Astrocyte (in vitro differentiated cells and primary cell): ENCODE data around the gene HEXIM2.

Source experiments
- EZH2 ChIP-seq: IDR thresholded peaks from 2 replicates; pipeline ENCODE4 v1.6.1; 2012; ENCODE audit warnings: mild to moderate bottlenecking, low read length, inconsistent platforms; ENCODE audit not compliant: insufficient read depth
- TF ChIP-seq, protein P1 (sequence below): IDR thresholded peaks from 2 replicates; pipeline ENCODE4 v1.5.1; 2011; ENCODE audit warnings: low read depth, mild to moderate bottlenecking, inconsistent platforms, low read length, moderate library complexity; ENCODE audit not compliant: insufficient read depth

DNA sequence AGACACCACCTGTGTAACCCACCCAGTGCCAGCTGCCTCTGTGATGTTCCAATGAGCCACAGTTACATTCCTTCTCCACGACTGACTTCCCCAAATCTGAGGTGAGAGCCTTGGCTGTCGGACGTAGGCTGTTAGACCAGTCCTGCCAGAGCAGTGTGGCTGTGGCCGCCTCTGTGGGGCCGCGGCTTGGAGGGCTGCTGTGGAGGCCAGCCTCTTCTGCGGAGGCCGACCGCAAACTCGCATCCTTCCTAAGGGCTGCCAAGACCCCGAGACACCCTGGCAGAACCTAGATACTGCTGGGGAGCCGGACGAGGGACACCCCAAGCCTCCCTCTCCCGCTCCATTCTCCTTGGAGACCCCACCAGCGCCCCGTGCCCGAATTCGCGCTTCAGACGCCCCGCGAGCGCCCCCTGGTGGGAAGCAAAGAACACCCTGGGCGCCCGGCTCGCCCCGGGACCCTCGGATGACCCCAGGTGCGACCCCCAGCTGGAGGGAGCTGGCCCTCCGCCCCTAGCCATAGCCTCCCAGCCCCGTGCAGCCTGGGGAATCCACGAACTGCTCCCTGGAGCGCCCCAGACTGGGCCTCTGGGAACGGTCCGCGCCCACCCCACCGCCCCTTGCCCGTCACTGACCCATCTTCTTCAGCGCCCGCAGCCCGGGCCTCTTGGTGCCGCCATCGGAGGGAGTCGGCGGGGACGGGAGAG is 29.9 kb upstream of the HEXIM2 start:
- TF ChIP-seq, protein P1, sequence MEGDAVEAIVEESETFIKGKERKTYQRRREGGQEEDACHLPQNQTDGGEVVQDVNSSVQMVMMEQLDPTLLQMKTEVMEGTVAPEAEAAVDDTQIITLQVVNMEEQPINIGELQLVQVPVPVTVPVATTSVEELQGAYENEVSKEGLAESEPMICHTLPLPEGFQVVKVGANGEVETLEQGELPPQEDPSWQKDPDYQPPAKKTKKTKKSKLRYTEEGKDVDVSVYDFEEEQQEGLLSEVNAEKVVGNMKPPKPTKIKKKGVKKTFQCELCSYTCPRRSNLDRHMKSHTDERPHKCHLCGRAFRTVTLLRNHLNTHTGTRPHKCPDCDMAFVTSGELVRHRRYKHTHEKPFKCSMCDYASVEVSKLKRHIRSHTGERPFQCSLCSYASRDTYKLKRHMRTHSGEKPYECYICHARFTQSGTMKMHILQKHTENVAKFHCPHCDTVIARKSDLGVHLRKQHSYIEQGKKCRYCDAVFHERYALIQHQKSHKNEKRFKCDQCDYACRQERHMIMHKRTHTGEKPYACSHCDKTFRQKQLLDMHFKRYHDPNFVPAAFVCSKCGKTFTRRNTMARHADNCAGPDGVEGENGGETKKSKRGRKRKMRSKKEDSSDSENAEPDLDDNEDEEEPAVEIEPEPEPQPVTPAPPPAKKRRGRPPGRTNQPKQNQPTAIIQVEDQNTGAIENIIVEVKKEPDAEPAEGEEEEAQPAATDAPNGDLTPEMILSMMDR, result peak; percentile 36
- TF ChIP-seq EZH2, result no peak
